NB4 (cell line): ENCODE data around the gene DGKQ.

Experiments used
- CTCF ChIP-seq: IDR thresholded peaks from one replicate; pipeline ENCODE4 v1.5.1; 2012; ENCODE audit warnings: low read depth, low read length
- POLR2A ChIP-seq: IDR thresholded peaks from 2 replicates; pipeline ENCODE4 v1.6.1; 2011; ENCODE audit warnings: mild to moderate bottlenecking; ENCODE audit not compliant: insufficient read length; ENCODE audit errors: extremely low read depth
- TF ChIP-seq, protein P1 (sequence below): IDR thresholded peaks from 2 replicates; pipeline ENCODE4 v1.6.1; 2011; ENCODE audit warnings: low read depth, low read length

DNA sequence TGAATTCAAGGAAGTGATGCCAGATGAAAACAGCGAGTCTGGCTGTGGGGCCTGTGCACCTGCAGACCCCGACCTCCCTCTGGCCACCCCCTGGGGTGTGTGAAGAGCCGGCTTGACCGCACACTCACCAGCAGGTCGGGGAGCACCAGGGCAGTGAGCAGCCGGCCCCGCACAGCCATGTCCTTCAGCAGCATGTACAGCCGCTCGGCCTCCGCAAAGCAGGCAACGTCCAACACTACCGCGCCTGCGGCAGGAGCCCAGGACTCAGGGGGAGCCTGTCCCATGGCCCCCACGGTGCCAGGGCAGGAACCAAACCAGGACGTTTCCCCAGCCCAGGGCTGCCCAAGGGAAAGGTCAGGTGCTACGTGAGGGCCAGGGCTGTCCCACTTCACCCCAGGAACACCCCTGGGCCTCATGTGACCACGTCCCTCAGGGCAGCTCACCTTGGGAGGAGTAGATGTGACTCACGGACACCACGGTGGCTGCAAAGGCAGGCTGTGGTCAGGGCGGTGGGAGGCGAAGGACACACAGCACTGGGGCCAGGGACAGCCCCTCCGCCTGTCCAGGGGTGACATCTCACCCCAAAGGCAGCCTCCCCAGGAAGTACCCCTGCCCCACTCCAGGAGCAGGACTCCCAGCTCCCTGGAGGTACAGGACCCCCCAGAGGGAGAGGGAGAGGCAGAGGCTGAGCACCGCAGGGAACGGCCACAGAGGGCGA, 8.2 kb downstream of the DGKQ start:
- TF ChIP-seq POLR2A (no peak), CTCF (no peak)
- TF ChIP-seq, protein P1, sequence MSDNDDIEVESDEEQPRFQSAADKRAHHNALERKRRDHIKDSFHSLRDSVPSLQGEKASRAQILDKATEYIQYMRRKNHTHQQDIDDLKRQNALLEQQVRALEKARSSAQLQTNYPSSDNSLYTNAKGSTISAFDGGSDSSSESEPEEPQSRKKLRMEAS = no peak
